GM18520 (cell line): ENCODE results near the gene TRRAP.

Source experiments
- ATAC-seq: cut with Tn5 transposase; IDR thresholded peaks from one replicate; pipeline ENCODE4 v1.9.1; 2021; ENCODE audit not compliant: unreplicated experiment

Gene TRRAP

DNA sequence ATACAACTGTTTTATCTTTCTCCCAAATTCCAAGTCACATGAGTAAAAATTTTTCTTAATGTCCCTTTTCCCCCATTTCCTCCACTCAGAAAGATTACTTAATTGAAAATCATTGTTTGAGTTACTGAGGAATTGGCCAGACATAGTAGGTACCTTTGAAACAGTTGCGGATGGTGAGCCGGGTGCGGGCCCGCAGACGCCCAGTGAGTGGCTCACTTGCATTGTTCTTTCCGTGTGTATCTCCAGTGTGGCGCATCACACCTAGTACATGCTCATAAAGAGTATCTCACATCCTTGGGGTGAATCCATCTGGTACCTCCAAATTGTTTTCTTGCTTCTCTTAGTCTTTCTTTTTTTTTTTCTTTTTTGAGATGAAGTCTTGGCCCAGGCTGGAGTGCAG is 14.3 kb downstream of the TRRAP start:
- no peak for ATAC-seq

DNA sequence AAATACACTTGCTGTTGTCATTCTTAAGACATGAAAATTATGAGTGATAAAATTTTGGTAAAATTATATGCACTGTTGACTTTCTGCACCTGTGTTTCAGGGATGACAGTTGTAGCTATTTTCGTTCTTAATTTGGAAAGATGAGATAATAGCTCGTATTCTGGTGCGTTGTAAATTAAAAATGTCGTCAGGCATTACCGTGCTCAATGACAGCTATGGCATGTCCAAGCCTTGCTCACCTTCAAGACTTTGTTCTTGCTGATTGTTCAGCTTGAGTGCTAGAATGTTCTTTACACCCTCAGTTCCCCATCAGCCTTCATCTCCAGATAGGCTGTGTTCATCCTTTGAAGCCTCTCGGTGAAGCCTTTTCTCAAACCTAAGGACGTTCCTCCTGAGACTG is 21.5 kb downstream of the TRRAP start:
- ATAC-seq = no peak

DNA sequence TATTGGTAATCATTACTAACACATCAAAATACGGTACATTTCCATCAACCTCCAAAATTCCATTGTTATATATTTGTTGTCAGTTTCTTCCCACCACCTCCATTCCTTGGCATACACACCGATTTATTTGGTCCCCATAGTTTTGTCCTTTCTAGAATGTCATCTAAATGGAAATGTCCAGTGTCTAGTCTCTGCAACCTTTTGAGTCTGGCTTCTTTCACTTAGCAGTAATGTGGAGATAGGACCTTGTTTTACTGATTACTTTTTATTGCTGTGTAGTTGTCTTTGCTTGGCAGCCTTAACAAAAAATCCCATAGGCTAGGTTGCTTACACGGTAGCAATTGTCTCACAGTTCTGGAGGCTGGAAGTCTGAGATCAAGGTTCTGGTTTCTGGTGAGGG is 22.5 kb downstream of the TRRAP start:
- ATAC-seq = no peak

DNA sequence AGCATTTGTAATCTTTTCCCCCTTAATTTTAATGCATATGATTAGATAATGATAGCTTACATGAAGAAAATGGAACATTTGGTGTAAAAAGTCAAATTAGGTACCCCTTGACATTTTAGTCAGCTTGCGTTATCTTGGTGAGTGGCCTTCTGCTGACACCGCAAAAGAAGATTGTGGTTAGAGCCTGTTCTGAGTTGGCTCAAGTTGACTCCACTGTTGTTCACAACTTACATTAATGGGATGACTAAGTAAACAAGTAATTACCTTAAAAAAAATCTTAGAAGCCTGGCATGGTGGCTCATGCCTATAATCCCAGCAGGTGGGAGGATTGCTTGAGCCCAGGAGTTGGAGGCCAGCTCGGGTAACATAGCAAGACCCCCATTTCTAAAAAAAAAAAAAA is 24.2 kb downstream of the TRRAP start:
- no peak for ATAC-seq

DNA sequence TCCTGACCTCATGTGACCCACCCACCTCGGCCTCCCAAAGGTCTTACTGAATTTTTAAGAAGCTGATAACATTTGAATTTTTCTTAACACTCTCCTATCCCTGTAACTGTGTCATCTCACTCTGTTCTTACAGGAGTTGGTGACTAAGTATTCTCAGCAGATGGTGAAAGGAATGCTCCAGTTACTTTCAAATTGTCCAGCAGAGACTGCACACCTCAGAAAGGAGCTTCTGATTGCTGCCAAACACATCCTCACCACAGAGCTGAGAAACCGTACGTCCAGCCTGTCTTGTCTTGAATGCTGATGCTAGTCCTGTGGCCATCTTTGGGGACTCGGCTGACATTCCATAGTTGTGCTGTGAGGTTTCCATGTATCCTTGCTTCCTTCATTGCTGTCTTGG is 24.9 kb downstream of the TRRAP start:
- ATAC-seq = no peak

DNA sequence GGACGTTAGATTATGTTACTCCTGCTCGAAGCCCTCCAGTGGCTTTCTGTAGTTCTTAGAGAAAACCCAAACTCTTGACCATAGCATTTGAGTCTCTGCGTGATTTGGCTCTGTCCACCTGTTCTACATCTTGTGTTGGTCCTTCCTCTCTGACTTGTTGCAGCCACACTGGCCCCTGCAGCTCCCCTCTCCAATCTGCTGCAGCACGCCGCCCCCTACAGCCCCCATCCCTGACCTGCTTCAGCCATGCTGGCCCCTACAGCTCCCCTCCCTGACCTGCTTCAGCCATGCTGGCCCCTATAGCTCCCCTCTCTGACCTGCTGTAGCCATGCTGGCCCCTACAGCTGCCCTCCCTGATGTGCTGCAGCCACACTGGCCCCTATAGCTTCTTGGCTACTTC is 29.2 kb downstream of the TRRAP start:
- ATAC-seq = no peak

DNA sequence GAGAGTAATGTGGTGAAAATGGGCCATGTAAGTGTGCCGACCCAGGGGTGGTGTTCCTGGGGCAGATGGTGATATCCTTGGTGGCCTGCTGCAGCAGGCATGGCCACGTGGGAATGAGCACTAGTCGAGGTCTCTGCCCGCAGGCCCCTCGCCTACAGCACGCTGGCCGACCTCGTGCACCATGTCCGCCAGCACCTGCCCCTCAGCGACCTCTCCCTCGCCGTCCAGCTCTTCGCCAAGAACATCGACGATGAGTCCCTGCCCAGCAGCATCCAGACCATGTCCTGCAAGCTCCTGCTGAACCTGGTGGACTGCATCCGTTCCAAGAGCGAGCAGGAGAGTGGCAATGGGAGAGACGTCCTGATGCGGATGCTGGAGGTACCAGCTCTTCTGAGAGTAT is 30.3 kb downstream of the TRRAP start:
- no peak for ATAC-seq

DNA sequence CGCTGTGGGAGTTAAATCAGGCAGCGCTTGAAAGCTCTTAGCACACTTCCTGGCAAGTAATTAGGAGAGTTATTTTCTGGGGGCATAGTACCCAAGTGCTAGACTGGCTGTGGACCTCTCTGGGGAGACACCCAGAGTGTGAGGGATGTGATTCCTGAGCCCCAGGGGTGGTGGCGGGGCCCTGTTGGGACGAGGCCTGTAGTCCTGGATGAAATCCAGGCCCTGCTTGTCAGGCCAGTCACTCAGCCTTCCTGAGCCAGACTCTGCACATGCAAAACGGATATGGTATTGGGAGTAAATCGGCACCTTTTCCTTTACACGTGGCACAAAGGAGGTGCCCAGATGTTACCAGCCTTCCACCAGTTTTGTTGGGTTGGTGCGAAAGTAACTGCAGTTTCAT is 31.2 kb downstream of the TRRAP start:
- ATAC-seq = no peak

DNA sequence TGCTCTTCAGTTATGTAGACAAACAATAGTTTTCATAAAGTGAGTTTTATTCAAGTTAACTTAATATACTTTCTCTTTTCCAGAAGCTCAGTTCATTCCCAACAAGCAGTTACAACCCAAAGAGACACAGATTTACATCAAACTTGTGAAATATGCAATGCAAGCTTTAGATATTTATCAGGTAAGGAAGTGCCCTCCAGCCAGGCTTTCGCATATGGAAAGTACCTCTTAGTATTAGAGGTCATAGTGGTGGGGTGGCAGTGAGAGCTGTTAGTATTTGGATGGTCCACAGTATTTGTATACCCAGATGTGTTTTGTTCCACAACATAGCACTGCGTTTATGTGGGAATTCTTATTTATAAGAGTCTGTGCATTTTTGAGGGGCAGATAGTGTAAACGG is 32.1 kb downstream of the TRRAP start:
- ATAC-seq = no peak

DNA sequence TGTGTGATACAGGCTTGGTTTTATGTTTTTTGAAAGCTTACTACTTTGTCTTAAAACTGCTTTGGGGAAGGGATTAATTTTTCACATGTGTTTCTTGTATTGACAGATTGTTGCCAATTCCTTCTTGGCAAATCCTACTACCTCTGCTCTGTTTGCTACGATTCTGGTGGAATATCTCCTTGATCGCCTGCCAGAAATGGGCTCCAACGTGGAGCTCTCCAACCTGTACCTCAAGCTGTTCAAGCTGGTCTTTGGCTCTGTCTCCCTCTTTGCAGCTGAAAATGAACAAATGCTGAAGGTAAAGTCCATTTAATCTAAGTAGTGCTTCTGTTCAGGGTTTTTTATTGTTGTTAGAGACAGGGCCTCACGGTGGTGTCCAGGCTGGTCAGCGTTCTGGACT is 33.6 kb downstream of the TRRAP start:
- ATAC-seq = no peak

DNA sequence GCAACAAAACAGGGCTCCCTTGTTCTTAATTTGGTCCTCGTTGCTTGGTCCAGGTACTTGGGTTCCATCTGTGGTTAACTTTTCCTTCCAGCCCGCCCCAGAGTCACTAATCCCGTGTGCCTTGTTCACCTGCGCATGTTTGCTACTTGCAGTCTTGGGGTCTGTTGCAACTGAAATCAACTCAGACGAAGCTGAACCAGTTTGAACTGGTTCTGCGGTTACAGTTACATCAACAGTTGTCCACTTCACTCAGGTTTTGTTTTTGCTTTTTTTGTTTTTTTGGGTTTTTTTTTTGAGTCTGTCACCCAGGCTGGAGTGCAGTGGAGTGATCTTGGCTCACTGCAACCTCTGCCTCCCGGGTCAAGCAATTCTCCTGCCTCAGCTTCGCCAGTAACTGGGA is 34.7 kb downstream of the TRRAP start:
- no peak for ATAC-seq

DNA sequence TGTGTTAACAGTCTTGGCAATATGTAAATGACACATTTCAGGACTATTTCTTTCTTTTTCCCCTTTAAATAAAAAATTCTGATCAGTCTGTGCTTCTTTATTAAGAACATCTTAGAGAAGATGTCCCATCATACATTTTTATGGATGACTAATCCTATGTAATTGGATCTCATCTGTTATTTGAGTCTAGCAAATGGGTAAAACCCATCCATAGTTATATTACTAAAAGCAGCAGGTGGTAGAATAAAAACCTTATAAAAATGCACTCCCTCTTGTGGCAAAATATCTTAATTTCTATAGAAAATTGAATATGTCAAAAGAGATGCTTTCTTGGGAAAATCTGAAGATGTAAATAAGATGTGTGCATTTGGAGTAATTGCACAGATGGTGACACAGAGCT is 35.3 kb downstream of the TRRAP start:
- ATAC-seq = no peak

DNA sequence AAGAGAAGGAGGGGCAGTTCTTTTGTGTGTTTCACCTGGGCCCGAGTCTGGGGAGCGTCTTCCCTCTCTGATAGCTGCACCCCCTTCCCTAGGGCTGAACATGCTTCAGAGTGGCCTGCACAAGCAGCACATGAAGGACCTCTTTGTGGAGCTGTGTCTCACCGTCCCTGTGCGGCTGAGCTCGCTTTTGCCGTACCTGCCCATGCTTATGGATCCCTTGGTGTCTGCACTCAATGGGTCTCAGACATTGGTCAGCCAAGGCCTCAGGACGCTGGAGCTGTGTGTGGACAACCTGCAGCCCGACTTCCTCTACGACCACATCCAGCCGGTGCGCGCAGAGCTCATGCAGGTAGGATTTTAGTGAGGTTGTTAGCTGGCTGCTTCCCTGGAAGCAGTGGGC is 39.0 kb downstream of the TRRAP start:
- ATAC-seq = no peak

DNA sequence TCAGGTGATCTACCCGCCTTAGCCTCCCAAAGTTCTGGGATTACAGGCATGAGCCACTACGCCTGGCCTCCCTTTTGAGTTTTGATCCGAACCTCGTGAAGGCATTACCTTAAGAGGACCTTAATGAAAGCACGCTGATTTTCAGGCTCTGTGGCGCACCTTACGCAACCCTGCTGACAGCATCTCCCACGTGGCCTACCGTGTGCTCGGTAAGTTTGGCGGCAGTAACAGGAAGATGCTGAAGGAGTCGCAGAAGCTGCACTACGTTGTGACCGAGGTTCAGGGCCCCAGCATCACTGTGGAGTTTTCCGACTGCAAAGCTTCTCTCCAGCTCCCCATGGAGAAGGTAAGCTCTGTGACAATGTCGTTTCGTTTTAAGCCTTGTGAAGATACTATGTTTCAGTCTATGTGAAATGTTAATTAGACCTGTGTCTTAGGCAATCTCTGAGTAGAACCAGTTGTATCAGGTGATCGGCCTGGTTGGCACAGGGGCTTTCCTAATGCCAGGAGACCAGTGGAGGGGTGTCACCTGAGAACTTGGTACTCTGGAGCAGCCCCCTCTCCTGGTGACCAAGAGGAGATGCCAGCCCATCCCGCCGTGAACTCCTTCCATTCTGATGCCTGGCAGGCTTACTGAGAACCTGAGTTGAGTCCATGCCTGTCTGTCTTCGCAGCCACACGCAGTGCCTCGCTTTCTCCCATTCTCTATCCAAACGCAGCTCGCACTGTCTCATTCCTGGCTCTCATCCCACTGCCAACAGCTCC is 43.5 kb downstream of the TRRAP start:
- ATAC-seq = no peak

DNA sequence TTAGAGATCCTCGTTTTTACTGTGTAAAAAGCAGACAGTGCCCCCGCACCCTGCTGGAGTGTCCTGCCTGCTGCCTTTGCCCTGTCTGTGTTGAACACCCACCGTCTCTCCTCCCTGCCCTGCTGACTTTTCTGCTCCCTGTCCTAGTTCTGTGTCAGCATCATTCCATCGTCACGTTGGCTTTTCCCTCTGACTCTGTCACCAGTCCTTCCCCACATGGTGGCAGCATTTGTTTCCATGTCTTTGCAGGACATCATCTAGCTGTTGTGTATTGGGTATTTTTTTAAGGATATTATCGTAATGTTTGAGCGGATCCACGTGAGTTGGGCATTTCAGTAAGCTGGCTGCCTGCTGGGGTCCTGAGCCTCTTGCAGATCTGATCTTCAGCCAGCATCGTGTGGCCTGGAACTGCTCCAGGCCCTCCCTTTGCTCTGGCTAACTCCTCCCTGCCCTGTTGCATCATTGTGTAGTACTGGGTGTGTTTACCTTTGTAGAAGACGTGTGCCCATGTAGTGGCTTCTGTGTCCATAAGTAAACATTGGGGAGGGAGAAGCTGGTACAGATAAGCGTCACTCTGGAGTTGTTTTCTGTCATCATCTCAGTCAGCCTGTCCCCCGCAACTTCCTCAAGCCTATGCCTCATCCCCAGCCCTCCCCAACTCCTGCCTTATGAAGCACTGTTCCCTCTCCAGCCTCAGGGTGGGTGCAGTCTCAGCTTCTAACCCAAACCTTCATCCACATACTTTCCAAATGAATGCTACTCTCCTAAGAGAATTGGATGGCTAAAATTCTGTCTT is 44.3 kb downstream of the TRRAP start:
- ATAC-seq = no peak

DNA sequence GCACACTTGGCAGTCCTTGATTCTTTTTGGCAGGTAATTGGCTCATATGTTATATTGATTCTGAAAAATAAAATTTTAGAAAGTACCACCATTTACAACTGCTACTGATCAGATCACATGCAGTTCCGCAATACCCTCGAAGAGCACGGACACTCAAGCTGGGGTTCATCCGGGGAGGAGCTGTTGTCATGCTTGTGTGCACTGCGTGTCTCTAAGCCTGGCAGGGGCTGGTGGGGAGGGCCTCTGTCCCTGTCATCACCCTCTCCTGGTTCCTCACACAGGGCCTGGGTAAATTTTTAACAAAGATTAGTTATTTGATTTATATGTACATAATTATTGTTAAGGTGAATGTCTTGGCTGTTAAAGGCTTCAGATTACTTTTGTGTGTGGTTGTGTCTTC is 45.2 kb downstream of the TRRAP start:
- ATAC-seq = no peak

DNA sequence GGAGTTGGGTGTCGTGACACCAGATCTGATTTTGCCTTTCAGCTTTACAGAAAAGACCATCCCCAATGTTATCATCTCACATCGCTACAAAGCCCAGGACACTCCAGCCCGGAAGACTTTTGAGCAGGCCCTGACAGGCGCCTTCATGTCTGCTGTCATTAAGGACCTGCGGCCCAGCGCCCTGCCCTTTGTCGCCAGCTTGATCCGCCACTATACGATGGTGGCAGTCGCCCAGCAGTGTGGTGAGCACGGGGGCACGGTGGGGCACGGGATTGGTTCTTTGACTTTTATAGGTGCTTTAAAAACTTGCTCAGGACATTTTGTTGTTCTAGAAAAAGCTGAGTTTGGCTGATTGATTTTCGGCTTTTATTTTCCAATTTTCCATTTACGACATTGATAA is 48.8 kb downstream of the TRRAP start:
- no peak for ATAC-seq

DNA sequence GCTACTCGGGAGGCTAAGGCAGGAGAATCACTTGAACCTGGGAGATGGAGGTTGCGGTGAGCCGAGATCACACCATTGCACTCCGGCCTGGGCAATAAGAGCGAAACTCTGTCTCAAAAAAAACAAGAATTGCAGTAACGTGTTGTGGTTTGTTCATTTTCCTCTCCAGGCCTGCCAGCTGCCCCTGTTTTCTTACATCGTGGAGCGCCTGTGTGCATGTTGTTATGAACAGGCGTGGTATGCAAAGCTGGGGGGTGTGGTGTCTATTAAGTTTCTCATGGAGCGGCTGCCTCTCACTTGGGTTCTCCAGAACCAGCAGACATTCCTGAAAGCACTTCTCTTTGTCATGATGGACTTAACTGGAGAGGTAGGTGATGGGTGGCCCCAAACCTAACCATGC is 52.1 kb downstream of the TRRAP start:
- ATAC-seq = peak; percentile 21

DNA sequence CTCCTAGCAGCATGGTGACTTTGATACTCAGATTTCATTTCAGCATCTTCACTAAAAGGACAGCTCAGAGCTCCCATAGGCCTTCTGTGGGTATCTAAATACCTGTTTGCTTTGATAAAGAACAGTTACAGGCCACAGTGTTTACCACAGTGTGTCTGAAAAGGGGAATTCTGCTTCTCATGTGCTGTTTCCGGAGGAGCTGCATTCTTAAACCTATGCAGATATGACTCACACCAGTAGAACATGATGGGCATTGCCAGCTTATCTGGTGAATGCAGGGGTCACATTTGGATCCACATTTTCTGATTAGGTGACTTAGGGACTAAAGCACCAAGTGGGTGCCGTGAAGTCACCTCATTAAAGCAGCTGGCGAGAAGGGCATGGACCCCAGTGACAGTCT is 52.6 kb downstream of the TRRAP start:
- ATAC-seq = peak; percentile 95

DNA sequence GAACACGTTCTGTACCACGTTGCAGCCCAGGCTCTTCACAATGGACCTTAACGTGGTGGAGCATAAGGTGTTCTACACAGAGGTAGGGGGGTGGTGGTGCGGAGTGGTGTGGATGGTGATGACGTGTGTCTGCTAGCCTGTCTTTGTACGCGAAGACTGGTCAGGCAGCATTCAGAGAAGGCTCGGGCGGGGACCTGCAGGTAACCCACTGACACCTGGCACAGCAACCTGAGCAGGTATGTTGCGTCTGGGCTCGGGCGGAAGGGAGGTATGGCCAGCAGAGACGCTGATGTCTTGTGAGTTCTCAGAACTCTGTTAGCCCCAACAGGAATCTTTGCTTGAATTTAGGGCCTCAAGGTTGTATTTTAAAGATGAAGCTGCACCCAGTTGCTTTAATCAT is 55.0 kb downstream of the TRRAP start:
- no peak for ATAC-seq

DNA sequence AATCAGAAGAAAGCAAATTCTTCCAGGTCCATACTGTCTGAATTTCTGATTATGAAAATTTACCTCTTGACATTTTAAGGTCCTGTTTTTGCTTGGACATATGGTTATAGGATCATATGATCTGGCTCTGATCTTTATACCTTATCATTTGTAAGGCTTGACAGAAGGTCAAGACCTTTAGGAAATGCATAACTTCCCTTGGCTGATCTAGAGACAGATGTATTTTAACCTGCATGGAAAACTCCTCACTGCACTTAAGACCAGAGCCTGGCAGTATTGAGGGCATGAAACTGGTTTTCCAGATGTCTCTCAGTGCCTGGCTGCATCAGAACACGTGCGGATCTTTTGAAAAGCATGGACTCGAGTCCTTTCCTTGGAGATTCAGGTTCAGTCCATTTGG is 55.9 kb downstream of the TRRAP start:
- ATAC-seq = no peak

DNA sequence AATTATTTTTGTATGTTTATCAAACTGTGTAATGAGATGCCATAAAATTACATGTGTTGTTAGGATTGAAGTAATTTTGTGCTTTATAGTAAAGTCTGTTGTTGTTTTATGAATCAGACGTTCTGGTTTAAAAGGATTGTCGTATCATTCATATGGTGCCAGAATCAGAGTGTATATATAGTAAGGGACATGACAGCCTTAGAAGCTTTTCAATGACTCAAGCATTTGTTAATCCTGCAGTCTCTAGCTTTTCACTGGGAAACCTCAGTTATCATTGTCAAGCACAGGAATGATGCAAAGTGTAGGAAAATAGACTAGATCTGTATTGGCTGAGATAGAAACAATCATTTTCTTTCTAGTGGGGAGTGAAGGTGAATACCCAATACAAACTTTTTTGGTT is 57.5 kb downstream of the TRRAP start:
- ATAC-seq = no peak

DNA sequence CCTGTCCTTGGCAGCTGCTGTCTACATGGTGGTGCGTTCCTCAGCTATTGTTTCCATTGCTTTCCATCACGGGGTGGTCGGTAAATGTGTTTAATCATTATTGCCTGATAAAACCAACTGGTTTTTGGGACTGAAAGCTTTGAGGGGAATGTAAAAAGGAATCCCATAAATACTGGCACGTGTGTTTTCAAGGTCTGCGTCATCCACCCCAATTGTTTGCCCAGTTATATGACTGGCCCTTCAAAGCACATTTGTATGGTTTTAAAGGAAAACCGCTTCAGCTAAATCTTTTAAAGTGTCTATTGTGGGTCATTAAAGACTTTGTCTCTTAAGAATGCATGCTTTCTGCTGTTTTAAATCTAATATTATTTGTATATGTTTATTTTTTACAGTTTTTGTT is 65.0 kb downstream of the TRRAP start:
- ATAC-seq = no peak
